ENCODE measurements around the gene TMEM259. TPM values are rescaled to one million over a fixed set of nuclear protein-coding genes. Genes with fewer than 3 reads are reported as not detected.

TMEM259 gene
- total and polyA plus RNA-seq, 2 of the 13 experiments (the other 11 are each of a cell fraction or from before 2014, with no cell fraction given), result 64.7 to 164 TPM

GRCh38 chr19:1025960-1026782 lies 5.2 kb upstream of the TMEM259 start, which contains the start of gene CNN2 (continued):
- TF ChIP-seq ZNF318 (CRISPR knock-in tag; IDR thresholded peaks at IDR 0.05), result no peak
- no peak for TF ChIP-seq JDP2 (CRISPR knock-in tag; IDR thresholded peaks at IDR 0.05; ENCODE audit: borderline replicate concordance)
- no peak for TF ChIP-seq ZNF362 (CRISPR knock-in tag; IDR thresholded peaks at IDR 0.05; ENCODE audit: borderline replicate concordance)
- TF ChIP-seq, protein P1, sequence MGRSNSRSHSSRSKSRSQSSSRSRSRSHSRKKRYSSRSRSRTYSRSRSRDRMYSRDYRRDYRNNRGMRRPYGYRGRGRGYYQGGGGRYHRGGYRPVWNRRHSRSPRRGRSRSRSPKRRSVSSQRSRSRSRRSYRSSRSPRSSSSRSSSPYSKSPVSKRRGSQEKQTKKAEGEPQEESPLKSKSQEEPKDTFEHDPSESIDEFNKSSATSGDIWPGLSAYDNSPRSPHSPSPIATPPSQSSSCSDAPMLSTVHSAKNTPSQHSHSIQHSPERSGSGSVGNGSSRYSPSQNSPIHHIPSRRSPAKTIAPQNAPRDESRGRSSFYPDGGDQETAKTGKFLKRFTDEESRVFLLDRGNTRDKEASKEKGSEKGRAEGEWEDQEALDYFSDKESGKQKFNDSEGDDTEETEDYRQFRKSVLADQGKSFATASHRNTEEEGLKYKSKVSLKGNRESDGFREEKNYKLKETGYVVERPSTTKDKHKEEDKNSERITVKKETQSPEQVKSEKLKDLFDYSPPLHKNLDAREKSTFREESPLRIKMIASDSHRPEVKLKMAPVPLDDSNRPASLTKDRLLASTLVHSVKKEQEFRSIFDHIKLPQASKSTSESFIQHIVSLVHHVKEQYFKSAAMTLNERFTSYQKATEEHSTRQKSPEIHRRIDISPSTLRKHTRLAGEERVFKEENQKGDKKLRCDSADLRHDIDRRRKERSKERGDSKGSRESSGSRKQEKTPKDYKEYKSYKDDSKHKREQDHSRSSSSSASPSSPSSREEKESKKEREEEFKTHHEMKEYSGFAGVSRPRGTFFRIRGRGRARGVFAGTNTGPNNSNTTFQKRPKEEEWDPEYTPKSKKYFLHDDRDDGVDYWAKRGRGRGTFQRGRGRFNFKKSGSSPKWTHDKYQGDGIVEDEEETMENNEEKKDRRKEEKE (IDR thresholded peaks at IDR 0.05), result no peak
- TF ChIP-seq ZNF652 (CRISPR knock-in tag; IDR thresholded peaks at IDR 0.05; ENCODE audit: borderline replicate concordance, low read depth), result no peak
- no peak for TF ChIP-seq ZEB1 (IDR thresholded peaks at IDR 0.05; ENCODE audit: insufficient replicate concordance, low read depth)
- TF ChIP-seq ELK4 (CRISPR knock-in tag; IDR thresholded peaks at IDR 0.05; ENCODE audit: borderline replicate concordance), result no peak
- TF ChIP-seq, protein P2, sequence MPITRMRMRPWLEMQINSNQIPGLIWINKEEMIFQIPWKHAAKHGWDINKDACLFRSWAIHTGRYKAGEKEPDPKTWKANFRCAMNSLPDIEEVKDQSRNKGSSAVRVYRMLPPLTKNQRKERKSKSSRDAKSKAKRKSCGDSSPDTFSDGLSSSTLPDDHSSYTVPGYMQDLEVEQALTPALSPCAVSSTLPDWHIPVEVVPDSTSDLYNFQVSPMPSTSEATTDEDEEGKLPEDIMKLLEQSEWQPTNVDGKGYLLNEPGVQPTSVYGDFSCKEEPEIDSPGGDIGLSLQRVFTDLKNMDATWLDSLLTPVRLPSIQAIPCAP (CRISPR knock-in tag; IDR thresholded peaks at IDR 0.05; ENCODE audit: low read depth), result no peak
- 0 out of 2 replicates have a peak, but pooled peaks have one; percentile 35 for TF ChIP-seq CHCHD3 (CRISPR knock-in tag; IDR thresholded peaks at IDR 0.05)
- 0 out of 2 replicates have a peak, but pooled peaks have one; percentile 69 for TF ChIP-seq ETS1 (CRISPR knock-in tag; IDR thresholded peaks at IDR 0.05)
- TF ChIP-seq IRX3 (CRISPR knock-in tag; IDR thresholded peaks at IDR 0.05; ENCODE audit: borderline replicate concordance, low read depth), result no peak

Data from HepG2 (cell line).